ENCODE data around the gene TIMP2. TPM values are rescaled to one million over a fixed set of nuclear protein-coding genes. Genes with fewer than 3 reads are reported as not detected.
"Not testable (repeated sequence)": the region's sequence is repeated elsewhere in the genome, so short reads cannot be mapped to it uniquely, and the experiment has no call there.

TIMP2 gene
- polyA plus RNA-seq, 3 donors, result 150 to 170 (median 150) TPM

- no peak for DNase-seq (ENCODE audit: extremely low read depth in 1 of 11, low read depth in 9 of 11, low spot score in 4 of 11)
Observed at GRCh38 chr17:78962345-78962983, 37.3 kb upstream of the TIMP2 start.

GRCh38 chr17:78961571-78961970, 36.4 kb upstream of the TIMP2 start:
- DNase-seq (ENCODE audit: extremely low read depth in 1 of 11, low read depth in 9 of 11, low spot score in 4 of 11), result no peak

- DNase-seq (ENCODE audit: extremely low read depth in 1 of 11, low read depth in 9 of 11, low spot score in 4 of 11), result no peak
Observed at GRCh38 chr17:78960928-78961327, 35.7 kb upstream of the TIMP2 start.

GRCh38 chr17:78959803-78960202, 34.6 kb upstream of the TIMP2 start:
- DNase-seq (ENCODE audit: extremely low read depth in 1 of 11, low read depth in 9 of 11, low spot score in 4 of 11), result no peak

- no peak for DNase-seq (ENCODE audit: extremely low read depth in 1 of 11, low read depth in 9 of 11, low spot score in 4 of 11)
Observed at GRCh38 chr17:78958641-78959127, 33.5 kb upstream of the TIMP2 start.

GRCh38 chr17:78957128-78957527, 31.9 kb upstream of the TIMP2 start:
- DNase-seq (ENCODE audit: extremely low read depth in 1 of 11, low read depth in 9 of 11, low spot score in 4 of 11), result no peak

GRCh38 chr17:78956254-78956653, 31.1 kb upstream of the TIMP2 start:
- DNase-seq (ENCODE audit: extremely low read depth in 1 of 11, low read depth in 9 of 11, low spot score in 4 of 11), result no peak

- no peak for DNase-seq (ENCODE audit: extremely low read depth in 1 of 11, low read depth in 9 of 11, low spot score in 4 of 11)
Observed at GRCh38 chr17:78954684-78955083, 29.5 kb upstream of the TIMP2 start.

- no peak for DNase-seq (ENCODE audit: extremely low read depth in 1 of 11, low read depth in 9 of 11, low spot score in 4 of 11)
Observed at GRCh38 chr17:78953356-78954350, 28.5 kb upstream of the TIMP2 start.

- DNase-seq (ENCODE audit: extremely low read depth in 1 of 11, low read depth in 9 of 11, low spot score in 4 of 11), result no peak
Observed at GRCh38 chr17:78952706-78953105, 27.5 kb upstream of the TIMP2 start.

- no peak for DNase-seq (ENCODE audit: extremely low read depth in 1 of 11, low read depth in 9 of 11, low spot score in 4 of 11)
Observed at GRCh38 chr17:78951967-78952551, 26.9 kb upstream of the TIMP2 start.

GRCh38 chr17:78950870-78951269, 25.7 kb upstream of the TIMP2 start:
- DNase-seq (ENCODE audit: extremely low read depth in 1 of 11, low read depth in 9 of 11, low spot score in 4 of 11), result no peak

- no peak for DNase-seq (ENCODE audit: extremely low read depth in 1 of 11, low read depth in 9 of 11, low spot score in 4 of 11)
Observed at GRCh38 chr17:78947235-78948149, 22.3 kb upstream of the TIMP2 start.

- DNase-seq (ENCODE audit: extremely low read depth in 1 of 11, low read depth in 9 of 11, low spot score in 4 of 11), result no peak
Observed at GRCh38 chr17:78946631-78947030, 21.4 kb upstream of the TIMP2 start.

- DNase-seq (ENCODE audit: extremely low read depth in 1 of 11, low read depth in 9 of 11, low spot score in 4 of 11), result no peak
Observed at GRCh38 chr17:78946131-78946530, 20.9 kb upstream of the TIMP2 start.

- DNase-seq (ENCODE audit: extremely low read depth in 1 of 11, low read depth in 9 of 11, low spot score in 4 of 11), result not testable (repeated sequence)
Observed at GRCh38 chr17:78945455-78945854, 20.3 kb upstream of the TIMP2 start.

- DNase-seq (ENCODE audit: extremely low read depth in 1 of 11, low read depth in 9 of 11, low spot score in 4 of 11), result no peak
Observed at GRCh38 chr17:78944956-78945355, 19.8 kb upstream of the TIMP2 start.

GRCh38 chr17:78944026-78944425, 18.8 kb upstream of the TIMP2 start:
- no peak for DNase-seq (ENCODE audit: extremely low read depth in 1 of 11, low read depth in 9 of 11, low spot score in 4 of 11)

GRCh38 chr17:78940708-78941107, 15.5 kb upstream of the TIMP2 start:
- DNase-seq (ENCODE audit: extremely low read depth in 1 of 11, low read depth in 9 of 11, low spot score in 4 of 11), result no peak

Data from renal cortex interstitium (tissue), 11 donors.